HG03460 (cell line): ENCODE data around the gene FOSB.
"Not testable (repeated sequence)": the region's sequence is repeated elsewhere in the genome, so short reads cannot be mapped to it uniquely, and the experiment has no call there.

Source experiments
- ATAC-seq: cut with Tn5 transposase; IDR thresholded peaks from one replicate; pipeline ENCODE4 v1.9.1; 2021; ENCODE audit not compliant: unreplicated experiment

The FOSB gene

GRCh38 chr19:45467456-45468158, at the start of gene FOSB:
FOSB (plus strand) TSS chr19:45467996; CDS start chr19:45468587, 591 bp downstream.
- ATAC-seq: peak; percentile 41

DNA sequence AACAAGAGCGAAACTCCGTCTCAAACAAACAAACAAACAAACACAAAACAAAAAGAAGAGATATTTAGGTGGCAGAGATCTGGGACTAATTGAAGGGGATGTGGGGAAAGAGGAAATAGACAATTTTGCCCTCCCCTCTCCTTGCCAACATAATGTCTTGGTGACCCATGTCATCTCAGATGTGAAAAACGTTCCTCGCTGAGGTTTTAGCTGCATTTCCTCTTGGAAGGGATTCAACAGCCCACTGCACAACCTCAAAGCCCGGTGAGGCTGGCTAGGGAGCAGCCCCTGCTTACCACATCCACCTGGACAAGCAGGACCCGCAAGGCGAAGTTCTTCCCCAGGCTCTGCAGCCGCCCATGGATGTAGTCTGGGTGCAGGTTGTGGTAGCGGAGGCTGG, 49.0 kb upstream of the FOSB start:
- ATAC-seq: no peak

- ATAC-seq: peak; percentile 56
Observed at GRCh38 chr19:45419396-45419795, 48.4 kb upstream of the FOSB start.

DNA sequence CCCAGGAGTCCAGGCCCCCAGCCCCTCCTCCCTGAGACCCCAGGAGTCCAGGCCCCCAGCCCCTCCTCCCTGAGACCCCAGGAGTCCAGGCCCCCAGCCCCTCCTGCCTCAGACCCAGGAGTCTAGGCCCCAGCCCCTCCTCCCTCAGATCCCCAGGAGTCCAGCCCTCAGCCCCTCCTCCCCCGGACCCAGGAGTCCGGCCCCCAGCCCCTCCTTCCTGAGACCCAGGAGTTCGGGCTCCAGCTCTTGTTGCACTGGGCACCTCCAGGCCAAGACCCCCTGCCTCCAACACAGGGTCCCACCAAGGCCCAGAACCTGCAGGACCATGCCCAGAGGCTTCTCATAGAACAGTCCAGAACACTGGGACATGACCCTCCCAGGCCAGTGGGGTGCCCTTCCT, 47.9 kb upstream of the FOSB start:
- no peak for ATAC-seq

- ATAC-seq: no peak
Observed at GRCh38 chr19:45420356-45420755, 47.4 kb upstream of the FOSB start.

- ATAC-seq: no peak
Observed at GRCh38 chr19:45420871-45421270, 46.9 kb upstream of the FOSB start.

- no peak for ATAC-seq
Observed at GRCh38 chr19:45421947-45422498, 45.8 kb upstream of the FOSB start.

GRCh38 chr19:45423033-45423588, 44.7 kb upstream of the FOSB start:
- ATAC-seq: no peak

DNA sequence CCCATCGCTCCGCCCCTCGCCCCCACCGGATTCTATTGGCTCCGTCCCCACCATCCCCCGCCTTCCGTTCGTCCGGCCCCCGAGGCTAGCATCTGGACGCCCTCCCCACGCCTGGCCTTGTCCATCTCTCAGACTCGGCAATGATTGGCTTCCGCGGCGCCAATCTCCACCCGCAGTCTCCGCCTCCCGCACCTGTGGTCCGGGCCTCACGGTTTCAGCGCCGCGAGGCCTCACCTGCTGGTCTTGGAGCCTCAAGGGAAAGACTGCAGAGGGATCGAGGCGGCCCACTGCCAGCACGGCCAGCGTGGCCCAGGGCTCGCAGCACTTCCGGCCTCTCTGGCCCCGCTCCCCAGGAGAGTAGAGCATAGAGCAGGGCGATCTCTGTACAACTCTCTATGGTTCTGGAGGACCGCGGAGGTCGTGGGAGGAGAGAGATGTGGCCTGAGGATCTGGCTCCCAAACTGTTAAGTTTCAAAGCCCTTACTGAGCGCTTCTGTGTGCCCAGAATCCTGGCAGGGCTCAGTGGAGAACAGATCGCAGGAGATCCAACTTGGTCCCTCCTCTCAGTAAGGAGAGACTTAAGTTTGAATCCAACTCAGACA, 44.1 kb upstream of the FOSB start, which contains the start of gene ERCC1:
TSS of gene ERCC1 (minus strand) at position 329 of the 602 bp plus-strand sequence. CDS start 543 bp downstream, outside the sequence.
- peak; percentile 61 for ATAC-seq

- ATAC-seq: no peak
Observed at GRCh38 chr19:45424191-45425058, 43.4 kb upstream of the FOSB start.

DNA sequence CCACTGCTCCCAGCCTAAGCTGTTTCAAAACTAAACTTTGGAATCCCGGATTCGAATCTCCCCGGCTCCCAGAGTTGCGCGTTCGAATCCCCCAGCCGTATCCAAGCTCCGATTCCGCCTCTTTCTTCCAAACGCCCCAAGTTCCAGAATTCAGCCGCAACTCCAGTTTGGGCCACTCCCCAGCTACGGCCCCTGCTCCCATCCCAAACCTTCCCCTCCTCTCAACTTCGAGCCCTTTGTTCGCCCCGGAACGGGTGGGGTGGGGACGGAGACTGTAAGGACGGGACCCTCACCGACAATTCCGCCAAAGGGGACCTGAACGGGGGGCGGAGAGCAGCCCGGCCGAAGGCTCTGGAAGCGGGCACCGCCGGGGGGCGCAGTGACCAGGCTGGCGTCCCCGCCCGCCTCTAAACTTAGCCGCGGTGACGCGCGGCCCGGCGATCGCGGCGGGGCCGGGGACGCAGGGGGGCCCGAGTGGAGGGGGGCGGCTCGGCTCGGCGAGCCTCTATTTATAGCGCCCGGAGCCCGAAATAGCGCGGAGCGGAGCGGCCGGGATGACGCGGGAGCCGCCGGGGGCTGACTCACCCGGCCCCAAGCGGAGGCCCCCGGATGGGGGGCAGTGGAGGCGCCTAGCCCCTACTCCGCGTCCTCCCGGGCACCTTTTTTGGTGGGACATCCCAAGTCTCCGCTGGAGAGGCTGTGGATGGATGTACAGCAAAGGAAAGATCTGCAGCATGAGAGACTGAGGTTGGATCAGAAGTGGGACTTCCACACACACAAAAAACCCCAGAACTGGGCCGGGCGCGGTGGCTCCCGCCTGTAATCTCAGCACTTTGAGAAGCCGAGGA, 39.2 kb upstream of the FOSB start:
- no peak for ATAC-seq

GRCh38 chr19:45429896-45430295, 37.9 kb upstream of the FOSB start:
- not testable (repeated sequence) for ATAC-seq

DNA sequence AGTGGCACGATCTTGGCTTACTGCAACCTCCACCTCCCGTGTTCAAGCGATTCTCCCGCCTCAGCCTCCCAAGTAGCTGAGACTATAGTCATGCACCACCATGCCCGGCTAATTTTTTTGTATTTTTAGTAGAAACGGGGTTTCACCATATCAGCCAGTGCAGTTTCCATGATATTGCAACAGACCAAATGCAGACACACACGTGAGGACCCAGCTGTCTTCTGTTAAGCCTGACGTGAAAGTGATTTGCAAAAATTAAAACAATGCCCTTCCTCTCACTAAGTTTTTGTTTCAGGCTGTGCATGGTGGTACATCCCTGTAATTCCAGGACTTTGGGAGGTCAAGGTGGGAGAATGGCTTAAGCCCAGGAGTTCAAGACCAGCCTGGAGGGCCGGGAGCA, 36.8 kb upstream of the FOSB start:
- ATAC-seq: not testable (repeated sequence)

DNA sequence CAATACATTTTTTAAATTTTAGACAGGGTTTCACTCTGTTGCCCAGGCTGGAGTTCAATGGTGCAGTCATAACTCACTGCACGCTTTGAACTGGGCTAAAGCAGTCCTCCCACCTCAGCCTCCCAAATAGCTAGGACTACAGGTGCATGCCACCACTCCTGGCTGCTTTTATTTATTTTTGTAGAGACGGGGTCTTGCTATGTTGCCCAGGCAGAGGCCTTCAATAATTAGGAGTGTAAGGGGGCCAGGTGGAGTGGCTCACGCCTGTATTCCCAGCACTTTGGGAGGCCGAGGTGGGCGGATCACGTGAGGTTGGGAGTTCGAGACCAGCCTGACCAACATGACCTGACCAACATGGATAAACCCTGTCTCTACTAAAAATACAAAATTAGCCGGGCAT, 35.3 kb upstream of the FOSB start:
- ATAC-seq: not testable (repeated sequence)

DNA sequence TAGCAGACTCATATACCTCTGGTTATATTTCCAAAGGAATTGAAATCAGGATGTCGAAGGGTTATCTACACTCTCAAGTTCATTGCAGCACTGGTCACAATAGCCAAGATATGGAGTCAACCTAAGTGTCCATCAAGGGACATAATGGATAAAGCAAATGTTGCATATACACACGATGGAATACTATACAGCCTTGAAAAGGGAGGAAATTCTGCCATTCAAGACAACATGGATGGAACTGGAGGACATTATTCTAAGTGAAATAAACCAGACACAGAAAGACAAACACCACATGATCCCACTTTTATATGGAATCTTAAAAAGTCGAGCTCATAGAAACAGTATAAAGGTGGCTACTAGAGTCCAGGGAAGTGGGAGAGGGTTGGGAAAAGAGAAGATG, 30.5 kb upstream of the FOSB start:
- no peak for ATAC-seq

- no peak for ATAC-seq
Observed at GRCh38 chr19:45439190-45439568, 28.6 kb upstream of the FOSB start.

DNA sequence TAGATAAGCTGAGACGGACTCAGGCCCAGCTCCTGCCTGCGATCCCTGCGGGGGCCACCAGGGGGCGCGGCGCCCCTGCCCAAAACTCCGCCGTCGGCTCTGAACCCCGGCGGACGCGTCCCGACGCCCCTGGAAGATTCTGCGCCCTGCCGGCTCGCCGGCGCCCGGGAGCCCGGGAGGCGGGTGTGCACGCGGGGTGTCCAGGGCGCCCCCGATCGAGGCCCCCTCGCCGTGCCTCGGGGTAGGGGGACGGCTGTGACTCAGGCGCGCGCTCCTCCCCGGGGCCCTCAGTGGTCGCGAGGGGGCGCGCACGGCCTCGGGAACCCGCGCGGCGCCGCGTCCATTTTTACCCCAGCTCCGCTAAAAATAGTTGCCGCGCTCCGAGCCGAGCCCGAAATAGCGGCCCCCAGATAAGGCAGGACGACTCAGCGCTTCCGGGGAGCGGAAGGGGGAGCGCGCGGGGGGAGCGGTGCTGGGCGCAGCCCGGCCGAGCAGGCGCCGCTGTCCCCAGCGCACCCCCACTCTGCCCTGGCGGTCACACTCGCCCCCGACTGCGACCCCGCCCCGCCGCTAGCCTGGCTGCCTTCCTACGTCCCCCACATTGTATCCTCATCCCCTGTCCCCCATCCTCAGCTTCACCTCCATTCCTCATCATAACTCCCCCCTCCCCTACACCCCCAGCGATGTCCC, 28.1 kb upstream of the FOSB start:
- peak; percentile 47 for ATAC-seq

DNA sequence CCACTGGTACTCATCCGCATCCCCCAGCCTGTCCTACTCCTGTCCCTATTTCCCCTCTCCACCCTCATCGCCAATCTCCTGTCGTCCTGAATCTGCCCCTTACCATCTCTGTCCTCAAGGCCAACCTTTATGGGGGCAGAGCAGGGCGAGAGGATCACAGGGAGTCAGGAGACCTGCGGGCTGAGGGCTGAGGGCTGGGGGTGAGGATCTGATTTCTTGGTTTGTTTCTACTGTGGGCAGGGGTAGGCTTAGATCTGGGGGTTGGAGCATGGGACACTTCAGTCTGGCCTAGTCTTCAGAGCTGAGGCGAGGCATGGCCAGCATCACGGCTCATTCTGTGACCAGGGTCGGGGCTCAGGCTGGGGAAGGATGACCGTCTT, 27.5 kb upstream of the FOSB start:
- no peak for ATAC-seq

- ATAC-seq: no peak
Observed at GRCh38 chr19:45440873-45441654, 26.7 kb upstream of the FOSB start.
